Neural cell (in vitro differentiated cells): ENCODE results near the gene ARL3. TPM values are rescaled to one million over a fixed set of nuclear protein-coding genes. Genes with fewer than 3 reads are reported as not detected.

Experiments
- H2AFZ ChIP-seq: fragments of 200-600, 300-800 bp; sonication (generic), shearing (Covaris generic); 2 replicates; pipeline ENCODE4 v1.6.0; 2014; ENCODE audit warnings: low read depth, mild to moderate bottlenecking, antibody characterized with exemption, low read length, moderate library complexity
- H3F3A ChIP-seq: fragments of 200-600 bp; shearing (Covaris generic); 2 replicates; pipeline ENCODE4 v1.6.1; 2016; ENCODE audit warnings: mild to moderate bottlenecking, moderate library complexity, mixed read lengths, antibody characterized with exemption, low read length; ENCODE audit not compliant: insufficient read depth, poor library complexity, severe bottlenecking
- H3K27ac ChIP-seq: fragments of 200-600, 300-800 bp; sonication (generic), shearing (Covaris generic); 2 replicates; pipeline ENCODE4 v1.5.1; 2014; ENCODE audit warnings: mild to moderate bottlenecking, low read length, moderate library complexity
- H3K27me3 ChIP-seq: fragments of 300-800, 200-600 bp; sonication (generic), shearing (Covaris generic); 2 replicates; pipeline ENCODE4 v1.6.0; 2014; ENCODE audit warnings: mild to moderate bottlenecking, low read depth, low read length, moderate library complexity; ENCODE audit not compliant: insufficient read depth
- H3K36me3 ChIP-seq: fragments of 300-800, 200-600 bp; sonication (generic), shearing (Covaris generic); 2 replicates; pipeline ENCODE4 v1.5.1; 2014; ENCODE audit warnings: mild to moderate bottlenecking, antibody characterized with exemption, low read length, moderate library complexity; ENCODE audit not compliant: insufficient read depth
- H3K4me2 ChIP-seq: fragments of 300-800, 200-600 bp; sonication (generic), shearing (Covaris generic); 2 replicates; pipeline ENCODE4 v1.6.0; 2014; ENCODE audit warnings: mild to moderate bottlenecking, low read length
- H3K4me3 ChIP-seq: fragments of 300-800, 200-600 bp; sonication (generic), shearing (Covaris generic); 2 replicates; pipeline ENCODE4 v1.5.1; 2014; ENCODE audit warnings: mild to moderate bottlenecking, low read length, moderate library complexity
- H3K79me2 ChIP-seq: fragments of 200-600 bp; shearing (Covaris generic); replicated peaks from 2 replicates; pipeline ENCODE4 v1.6.0; 2014; ENCODE audit warnings: mild to moderate bottlenecking, low read length, moderate library complexity; ENCODE audit not compliant: insufficient read depth
- H3K9ac ChIP-seq: fragments of 300-800, 200-600 bp; sonication (generic), shearing (Covaris generic); 2 replicates; pipeline ENCODE4 v1.6.1; 2016; ENCODE audit warnings: mild to moderate bottlenecking, low read length, mixed read lengths
- H3K9me2 ChIP-seq: fragments of 200-600 bp; shearing (Covaris generic); 2 replicates; pipeline ENCODE4 v1.6.1; 2016; ENCODE audit warnings: mild to moderate bottlenecking, low read length, mixed read lengths; ENCODE audit not compliant: insufficient read depth
- H3K9me3 ChIP-seq: fragments of 200-600, 300-800 bp; sonication (generic), shearing (Covaris generic); 2 replicates; pipeline ENCODE4 v1.6.1; 2016; ENCODE audit warnings: mild to moderate bottlenecking, mixed run types, low read length, moderate library complexity, mixed read lengths
- H4K20me1 ChIP-seq: fragments of 200-600 bp; shearing (Covaris generic); 2 replicates; pipeline ENCODE4 v1.6.1; 2016; ENCODE audit warnings: mild to moderate bottlenecking, mixed run types; ENCODE audit not compliant: insufficient read depth
- EP300 ChIP-seq: fragments of 450-650 bp; conservative IDR thresholded peaks from 2 replicates; pipeline ENCODE4 v1.6.1; 2014; ENCODE audit warnings: antibody characterized with exemption, mild to moderate bottlenecking, moderate library complexity; ENCODE audit not compliant: poor library complexity, severe bottlenecking
- EZH2 ChIP-seq: fragments of 200-600, 300-800 bp; shearing (Covaris generic), sonication (generic); IDR thresholded peaks from 2 replicates; pipeline ENCODE4 v1.6.1; 2014; ENCODE audit warnings: antibody characterized with exemption, low read length, borderline replicate concordance, mild to moderate bottlenecking; ENCODE audit not compliant: insufficient read depth, poor library complexity, severe bottlenecking
- MXI1 ChIP-seq: fragments of 450-650 bp; conservative IDR thresholded peaks from 2 replicates; pipeline ENCODE4 v1.6.1; 2014; ENCODE audit warnings: antibody characterized with exemption, mild to moderate bottlenecking; ENCODE audit not compliant: poor library complexity, severe bottlenecking
- POLR2AphosphoS5 ChIP-seq: IDR thresholded peaks from 2 replicates; pipeline ENCODE4 v1.6.1; 2012
- RAD21 ChIP-seq: fragments of 450-650 bp; conservative IDR thresholded peaks from 2 replicates; pipeline ENCODE4 v1.6.1; 2014; ENCODE audit warnings: antibody characterized with exemption, mild to moderate bottlenecking, moderate library complexity
- SMC3 ChIP-seq: fragments of 450-650 bp; conservative IDR thresholded peaks from 2 replicates; pipeline ENCODE4 v1.6.1; 2014; ENCODE audit warnings: antibody characterized with exemption, mild to moderate bottlenecking, moderate library complexity; ENCODE audit not compliant: poor library complexity
- TAF1 ChIP-seq: IDR thresholded peaks from 2 replicates; pipeline ENCODE4 v1.6.1; 2012; ENCODE audit warnings: low read depth
- polyA plus RNA-seq: library from polyadenylated mRNA; depleted of rRNA; stranded (reverse); fragments of >200 nt; gene quantifications from 2 replicates; pipeline ENCODE4 v1.2.3, GENCODE V29; 2014
- TF ChIP-seq, protein P1 (sequence below): IDR thresholded peaks from 2 replicates; pipeline ENCODE4 v1.6.1; 2012; ENCODE audit warnings: borderline replicate concordance
- TF ChIP-seq, protein P2 (sequence below): fragments of 450-650 bp; IDR thresholded peaks from 2 replicates; pipeline ENCODE4 v1.5.1; 2014; ENCODE audit warnings: antibody characterized with exemption, mild to moderate bottlenecking, moderate library complexity; ENCODE audit not compliant: poor library complexity, severe bottlenecking

Gene ARL3
- polyA plus RNA-seq, 1 donor from 2014 or later: 56.0 TPM

DNA sequence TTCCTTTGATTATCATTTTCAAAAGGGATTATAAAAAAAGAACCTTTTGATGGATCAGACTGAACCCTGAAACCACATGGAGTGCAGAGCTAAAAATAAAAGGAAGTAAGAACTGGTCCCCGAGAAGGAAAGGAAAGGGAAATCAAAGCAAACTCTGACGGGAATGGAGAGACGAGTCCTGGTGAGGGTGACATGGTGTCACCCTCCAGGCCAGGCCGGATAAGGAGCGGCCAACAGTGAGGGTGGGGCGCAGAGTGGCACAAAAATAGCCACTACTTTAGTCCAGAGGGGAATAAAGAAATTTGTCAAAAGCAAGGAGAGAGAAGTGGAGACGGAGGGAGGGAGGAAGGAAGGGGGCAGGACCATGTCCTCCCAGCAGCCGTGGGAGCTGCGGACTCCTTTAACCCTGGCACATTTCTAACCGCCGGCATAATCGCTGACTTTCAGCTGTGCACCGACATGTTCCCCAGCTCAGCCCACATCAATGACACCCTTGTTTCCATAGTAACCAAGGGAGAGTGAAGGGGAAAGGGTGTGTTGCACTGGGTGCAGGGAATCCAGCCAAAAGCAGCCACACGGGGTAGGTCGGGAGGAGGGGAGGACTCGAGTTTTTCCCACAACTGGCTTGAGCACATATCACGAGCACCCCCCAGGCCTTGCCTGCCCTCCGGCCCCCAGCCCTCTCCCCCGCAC is 40.2 kb downstream of the ARL3 start:
- TF ChIP-seq, protein P1, sequence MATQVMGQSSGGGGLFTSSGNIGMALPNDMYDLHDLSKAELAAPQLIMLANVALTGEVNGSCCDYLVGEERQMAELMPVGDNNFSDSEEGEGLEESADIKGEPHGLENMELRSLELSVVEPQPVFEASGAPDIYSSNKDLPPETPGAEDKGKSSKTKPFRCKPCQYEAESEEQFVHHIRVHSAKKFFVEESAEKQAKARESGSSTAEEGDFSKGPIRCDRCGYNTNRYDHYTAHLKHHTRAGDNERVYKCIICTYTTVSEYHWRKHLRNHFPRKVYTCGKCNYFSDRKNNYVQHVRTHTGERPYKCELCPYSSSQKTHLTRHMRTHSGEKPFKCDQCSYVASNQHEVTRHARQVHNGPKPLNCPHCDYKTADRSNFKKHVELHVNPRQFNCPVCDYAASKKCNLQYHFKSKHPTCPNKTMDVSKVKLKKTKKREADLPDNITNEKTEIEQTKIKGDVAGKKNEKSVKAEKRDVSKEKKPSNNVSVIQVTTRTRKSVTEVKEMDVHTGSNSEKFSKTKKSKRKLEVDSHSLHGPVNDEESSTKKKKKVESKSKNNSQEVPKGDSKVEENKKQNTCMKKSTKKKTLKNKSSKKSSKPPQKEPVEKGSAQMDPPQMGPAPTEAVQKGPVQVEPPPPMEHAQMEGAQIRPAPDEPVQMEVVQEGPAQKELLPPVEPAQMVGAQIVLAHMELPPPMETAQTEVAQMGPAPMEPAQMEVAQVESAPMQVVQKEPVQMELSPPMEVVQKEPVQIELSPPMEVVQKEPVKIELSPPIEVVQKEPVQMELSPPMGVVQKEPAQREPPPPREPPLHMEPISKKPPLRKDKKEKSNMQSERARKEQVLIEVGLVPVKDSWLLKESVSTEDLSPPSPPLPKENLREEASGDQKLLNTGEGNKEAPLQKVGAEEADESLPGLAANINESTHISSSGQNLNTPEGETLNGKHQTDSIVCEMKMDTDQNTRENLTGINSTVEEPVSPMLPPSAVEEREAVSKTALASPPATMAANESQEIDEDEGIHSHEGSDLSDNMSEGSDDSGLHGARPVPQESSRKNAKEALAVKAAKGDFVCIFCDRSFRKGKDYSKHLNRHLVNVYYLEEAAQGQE: peak; percentile 67
- TF ChIP-seq SMC3: no peak
- TF ChIP-seq MXI1: peak; percentile 19
- no peak for TF ChIP-seq EZH2
- TF ChIP-seq, protein P2, sequence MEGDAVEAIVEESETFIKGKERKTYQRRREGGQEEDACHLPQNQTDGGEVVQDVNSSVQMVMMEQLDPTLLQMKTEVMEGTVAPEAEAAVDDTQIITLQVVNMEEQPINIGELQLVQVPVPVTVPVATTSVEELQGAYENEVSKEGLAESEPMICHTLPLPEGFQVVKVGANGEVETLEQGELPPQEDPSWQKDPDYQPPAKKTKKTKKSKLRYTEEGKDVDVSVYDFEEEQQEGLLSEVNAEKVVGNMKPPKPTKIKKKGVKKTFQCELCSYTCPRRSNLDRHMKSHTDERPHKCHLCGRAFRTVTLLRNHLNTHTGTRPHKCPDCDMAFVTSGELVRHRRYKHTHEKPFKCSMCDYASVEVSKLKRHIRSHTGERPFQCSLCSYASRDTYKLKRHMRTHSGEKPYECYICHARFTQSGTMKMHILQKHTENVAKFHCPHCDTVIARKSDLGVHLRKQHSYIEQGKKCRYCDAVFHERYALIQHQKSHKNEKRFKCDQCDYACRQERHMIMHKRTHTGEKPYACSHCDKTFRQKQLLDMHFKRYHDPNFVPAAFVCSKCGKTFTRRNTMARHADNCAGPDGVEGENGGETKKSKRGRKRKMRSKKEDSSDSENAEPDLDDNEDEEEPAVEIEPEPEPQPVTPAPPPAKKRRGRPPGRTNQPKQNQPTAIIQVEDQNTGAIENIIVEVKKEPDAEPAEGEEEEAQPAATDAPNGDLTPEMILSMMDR: no peak
- TF ChIP-seq POLR2AphosphoS5: peak; percentile 67
- TF ChIP-seq EP300: peak; percentile 34
- TF ChIP-seq RAD21: no peak
- TF ChIP-seq TAF1: no peak
- H3F3A ChIP-seq: peaks cover 5% of the 10 kb centered on the region
- no peaks in the 10 kb centered on the region for H3K9me3 ChIP-seq
- H3K36me3 ChIP-seq: no peaks in the 10 kb centered on the region
- no peaks in the 10 kb centered on the region for H3K79me2 ChIP-seq
- no peaks in the 10 kb centered on the region for H3K9me2 ChIP-seq
- H4K20me1 ChIP-seq: no peaks in the 10 kb centered on the region
- H2AFZ ChIP-seq: peak overlapping the region; percentile 16
- H3K27me3 ChIP-seq: no peaks in the 10 kb centered on the region
- H3K27ac ChIP-seq: peak overlapping the region; percentile 95
- peak overlapping the region; percentile 81 for H3K4me2 ChIP-seq
- H3K9ac ChIP-seq: peak overlapping the region; percentile 76
- peak overlapping the region; percentile 61 for H3K4me3 ChIP-seq

DNA sequence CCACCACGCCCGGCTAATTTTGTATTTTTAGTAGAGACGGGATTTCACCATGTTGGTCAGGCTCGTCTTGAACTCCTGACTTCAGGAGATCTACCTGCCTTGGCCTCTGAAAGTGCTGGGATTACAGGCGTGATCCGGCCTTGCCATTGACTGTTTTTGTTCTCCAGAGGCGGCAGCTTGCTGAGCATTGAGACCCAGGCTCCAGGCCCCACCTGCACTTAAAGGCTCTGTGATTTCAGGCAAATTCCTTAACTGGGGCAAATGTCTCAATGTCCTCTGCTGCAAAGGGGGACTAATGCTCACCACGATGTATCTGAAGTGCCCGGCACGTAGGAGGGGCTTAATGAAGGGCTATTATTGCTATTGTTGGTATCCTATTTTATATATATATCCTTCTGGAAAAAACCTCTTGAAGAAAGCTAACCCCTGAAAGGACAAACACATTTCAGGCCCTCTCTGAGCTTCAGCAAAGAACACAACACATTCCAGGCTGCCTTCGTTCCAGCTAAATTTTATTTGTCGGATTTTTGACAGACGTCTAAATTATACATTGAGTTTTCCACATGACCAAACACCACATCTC is 40.9 kb downstream of the ARL3 start:
- no peak for TF ChIP-seq EP300
- TF ChIP-seq TAF1: no peak
- no peak for TF ChIP-seq EZH2
- TF ChIP-seq RAD21: no peak
- TF ChIP-seq, protein P1: no peak
- TF ChIP-seq POLR2AphosphoS5: peak; percentile 18
- peak overlapping the region; percentile 61 for H3K4me3 ChIP-seq
- H3K27ac ChIP-seq: peak overlapping the region; percentile 95
- no peak overlapping the region for H2AFZ ChIP-seq
- no peaks in the 10 kb centered on the region for H4K20me1 ChIP-seq
- no peaks in the 10 kb centered on the region for H3K79me2 ChIP-seq
- H3K27me3 ChIP-seq: no peaks in the 10 kb centered on the region
- no peaks in the 10 kb centered on the region for H3K9me2 ChIP-seq
- peak overlapping the region; percentile 81 for H3K4me2 ChIP-seq
- H3K9me3 ChIP-seq: no peaks in the 10 kb centered on the region
- peaks cover 5% of the 10 kb centered on the region for H3F3A ChIP-seq
- peak overlapping the region; percentile 76 for H3K9ac ChIP-seq
- no peaks in the 10 kb centered on the region for H3K36me3 ChIP-seq
